H9 (cell line): Measurements from ENCODE around the gene LZTS3. TPM values are rescaled to one million over a fixed set of nuclear protein-coding genes. Genes with fewer than 3 reads are reported as not detected.

ENCODE experiments used
- DNase-seq: peaks from one replicate; pipeline ENCODE4 v3.0.0-alpha.2; 2017
- H2AFZ ChIP-seq: one replicate; pipeline ENCODE4 v1.6.1; 2013; ENCODE audit warnings: mild to moderate bottlenecking, low read length, control low read depth, moderate library complexity
- H2AK5ac ChIP-seq: 2 replicates; pipeline ENCODE4 v1.6.1; 2013; ENCODE audit warnings: low read length, control low read depth, mixed read lengths; ENCODE audit not compliant: insufficient read length
- H2BK120ac ChIP-seq: one replicate; pipeline ENCODE4 v1.6.1; 2013; ENCODE audit warnings: low read depth, mild to moderate bottlenecking, low read length, control low read depth, inconsistent platforms; ENCODE audit not compliant: poor library complexity, severe bottlenecking
- H2BK12ac ChIP-seq: 2 replicates; pipeline ENCODE4 v1.6.1; 2013; ENCODE audit warnings: low read length, control low read depth, mixed read lengths, low read depth; ENCODE audit not compliant: insufficient read length
- H2BK15ac ChIP-seq: 2 replicates; pipeline ENCODE4 v1.6.1; 2013; ENCODE audit warnings: low read depth, low read length, control low read depth
- H2BK20ac ChIP-seq: one replicate; pipeline ENCODE4 v1.6.1; 2013; ENCODE audit warnings: low read depth, mild to moderate bottlenecking, low read length, control low read depth, inconsistent platforms; ENCODE audit not compliant: poor library complexity, severe bottlenecking
- H2BK5ac ChIP-seq: 2 replicates; pipeline ENCODE4 v1.6.1; 2013; ENCODE audit warnings: low read length, control low read depth, mixed read lengths; ENCODE audit not compliant: insufficient read length
- H3K14ac ChIP-seq: 2 replicates; pipeline ENCODE4 v1.6.1; 2013; ENCODE audit warnings: low read length, control low read depth; ENCODE audit not compliant: insufficient read depth
- H3K18ac ChIP-seq: 2 replicates; pipeline ENCODE4 v1.6.1; 2013; ENCODE audit warnings: low read depth, mild to moderate bottlenecking, mixed read lengths, low read length, control low read depth; ENCODE audit not compliant: insufficient read length
- H3K23ac ChIP-seq: 2 replicates; pipeline ENCODE4 v1.6.1; 2013; ENCODE audit warnings: low read length, control low read depth, mixed read lengths, low read depth; ENCODE audit not compliant: insufficient read length
- H3K23me2 ChIP-seq: 2 replicates; pipeline ENCODE4 v1.6.1; 2013; ENCODE audit warnings: low read depth, mild to moderate bottlenecking, mixed read lengths, low read length, control low read depth; ENCODE audit not compliant: insufficient read length, poor library complexity, severe bottlenecking
- H3K27ac ChIP-seq: 2 replicates; pipeline ENCODE4 v1.5.1; 2013; ENCODE audit warnings: low read length, control low read depth, mixed read lengths, low read depth; ENCODE audit not compliant: insufficient read length
- H3K27me3 ChIP-seq: 2 replicates; pipeline ENCODE4 v1.6.1; 2013; ENCODE audit warnings: low read length, control low read depth, inconsistent platforms; ENCODE audit not compliant: insufficient read depth
- H3K4ac ChIP-seq: 2 replicates; pipeline ENCODE4 v1.6.1; 2013; ENCODE audit warnings: low read depth, mild to moderate bottlenecking, control low read depth, inconsistent platforms, low read length, moderate library complexity
- H3K4me1 ChIP-seq: 2 replicates; pipeline ENCODE4 v1.6.1; 2013; ENCODE audit warnings: low read length, control low read depth, inconsistent platforms; ENCODE audit not compliant: insufficient read depth
- H3K4me2 ChIP-seq: 2 replicates; pipeline ENCODE4 v1.6.1; 2013; ENCODE audit warnings: low read length, control low read depth, mixed read lengths; ENCODE audit not compliant: insufficient read length, insufficient read depth
- H3K56ac ChIP-seq: 2 replicates; pipeline ENCODE4 v1.6.1; 2013; ENCODE audit warnings: low read depth, mild to moderate bottlenecking, mixed read lengths, low read length, control low read depth; ENCODE audit not compliant: insufficient read length
- H3K79me1 ChIP-seq: 2 replicates; pipeline ENCODE4 v1.6.1; 2013; ENCODE audit warnings: low read depth, mild to moderate bottlenecking, moderate library complexity, low read length, control low read depth, inconsistent platforms; ENCODE audit not compliant: insufficient read depth, poor library complexity, severe bottlenecking
- H3K79me2 ChIP-seq: 2 replicates; pipeline ENCODE4 v1.6.1; 2013; ENCODE audit warnings: low read length, control low read depth, inconsistent platforms; ENCODE audit not compliant: insufficient read depth
- H3K9ac ChIP-seq: 2 replicates; pipeline ENCODE4 v1.6.1; 2013; ENCODE audit warnings: low read length, control low read depth, mixed read lengths; ENCODE audit not compliant: insufficient read length; ENCODE audit errors: extremely low read depth
- H3K9me3 ChIP-seq: one replicate; pipeline ENCODE4 v1.6.1; 2013; ENCODE audit warnings: low read depth, low read length, inconsistent platforms; ENCODE audit not compliant: control insufficient read depth
- H3T11ph ChIP-seq: one replicate; pipeline ENCODE4 v1.6.1; 2013; ENCODE audit warnings: mild to moderate bottlenecking, low read length, control low read depth, inconsistent platforms
- H4K20me1 ChIP-seq: one replicate; pipeline ENCODE4 v1.6.1; 2013; ENCODE audit not compliant: control insufficient read depth, insufficient read length, insufficient read depth
- H4K5ac ChIP-seq: 2 replicates; pipeline ENCODE4 v1.6.1; 2013; ENCODE audit warnings: low read depth, mild to moderate bottlenecking, mixed read lengths, low read length, control low read depth; ENCODE audit not compliant: insufficient read length
- H4K8ac ChIP-seq: replicated peaks from 2 replicates; pipeline ENCODE4 v1.6.1; 2013; ENCODE audit warnings: low read length, control low read depth, mixed read lengths, low read depth; ENCODE audit not compliant: insufficient read length
- H4K91ac ChIP-seq: 2 replicates; pipeline ENCODE4 v1.6.1; 2013; ENCODE audit warnings: low read depth, mild to moderate bottlenecking, moderate library complexity, mixed read lengths, low read length, control low read depth; ENCODE audit not compliant: insufficient read length
- H3K27ac Mint-ChIP-seq, 3 experiments: 2 replicates in 2 of 3; 3 replicates in 1 of 3; pipeline ENCODE4 v1.8.0; 2020 to 2021; ENCODE audit warnings: mixed read lengths in 3 of 3, mild to moderate bottlenecking in 1 of 3, moderate library complexity in 1 of 3
- H3K27me3 Mint-ChIP-seq: 2 replicates; pipeline ENCODE4 v1.8.0; 2021; ENCODE audit warnings: low read depth, mild to moderate bottlenecking, moderate library complexity, mixed read lengths
- H3K36me3 Mint-ChIP-seq, 3 experiments: 2 replicates in 2 of 3; 3 replicates in 1 of 3; pipeline ENCODE4 v1.8.0; 2020 to 2021; ENCODE audit warnings: low read depth in 3 of 3, mixed read lengths in 3 of 3; ENCODE audit not compliant: insufficient read depth in 1 of 3
- H3K4me1 Mint-ChIP-seq, 2 experiments: 2 replicates each; pipeline ENCODE4 v1.8.0; 2020; ENCODE audit warnings: mixed read lengths in 2 of 2
- H3K4me3 Mint-ChIP-seq, 2 experiments: 2 replicates in 1 of 2; 3 replicates in 1 of 2; pipeline ENCODE4 v1.8.0; 2020 to 2021; ENCODE audit warnings: mild to moderate bottlenecking in 2 of 2, mixed read lengths in 2 of 2, moderate library complexity in 1 of 2
- H3K9me3 Mint-ChIP-seq, 2 experiments: 2 replicates in 1 of 2; 3 replicates in 1 of 2; pipeline ENCODE4 v1.8.0; 2020; ENCODE audit warnings: mild to moderate bottlenecking in 2 of 2, mixed read lengths in 2 of 2, moderate library complexity in 1 of 2
- WGBS: extraction: QIAGEN DNeasy Blood & Tissue Kit; methylation state at CpG from one replicate; pipeline ENCODE4 v1.1.7; 2013; ENCODE audit warnings: missing lambda C conversion rate, low lambda C conversion rate, mixed read lengths; ENCODE audit not compliant: insufficient read length; ENCODE audit errors: extremely low coverage; 5-methylcytosine and 5-hydroxymethylcytosine counted together
- total RNA-seq: library from RNA; stranded (reverse); gene quantifications from 2 replicates; pipeline ENCODE4 v1.2.1, GENCODE V29; 2021
- TF ChIP-seq, protein P1 (sequence below): fragments of 200-600 bp; sonication (generic); conservative IDR thresholded peaks from 3 replicates; pipeline ENCODE4 v1.8.0; 2021; ENCODE audit warnings: antibody characterized with exemption, mild to moderate bottlenecking

LZTS3 gene
- total RNA-seq, 1 experiment from 2014 or later, result 20.8 TPM

DNA sequence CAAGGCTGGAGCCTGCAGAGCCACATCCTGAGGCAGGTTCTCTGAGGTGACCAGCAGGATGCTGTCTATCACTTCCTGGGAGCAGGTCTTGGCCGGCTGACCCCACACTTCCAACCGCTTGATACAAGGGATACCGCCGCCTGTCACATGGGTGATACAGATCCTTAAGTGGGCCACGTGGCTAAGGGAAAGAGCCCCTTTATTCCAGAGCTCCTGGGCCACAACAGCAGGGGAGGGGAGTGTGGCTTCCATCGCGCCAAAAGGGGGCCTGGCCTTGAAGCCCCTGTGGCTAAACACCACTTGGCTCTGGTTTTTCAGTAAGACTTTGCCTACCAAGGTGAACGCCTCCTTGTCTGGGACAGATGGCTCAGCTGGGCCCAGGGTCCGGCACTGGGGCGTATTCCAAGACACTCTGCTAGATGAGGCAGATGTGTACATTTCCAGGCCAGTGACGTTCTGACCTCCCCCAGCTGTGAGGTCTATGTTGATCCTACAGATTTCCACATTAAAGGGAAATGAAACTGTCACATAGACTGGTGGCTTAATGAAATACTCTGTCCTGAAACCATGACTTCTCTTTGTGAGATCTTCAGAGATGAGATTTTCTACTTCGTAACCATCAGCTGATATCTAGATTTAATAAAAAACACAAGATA, 51.3 kb downstream of the LZTS3 start:
- Histone ChIP-seq H4K5ac (no peak overlapping the region), H3K79me2 (no peaks in the 10 kb centered on the region), H3K4me2 (no peak overlapping the region), H4K8ac (no peak overlapping the region), H2BK5ac (no peak overlapping the region), H3K9me3 (peaks cover 6% of the 10 kb centered on the region), H4K20me1 (no peaks in the 10 kb centered on the region), H3K23me2 (no peaks in the 10 kb centered on the region), H2AFZ (no peak overlapping the region), H2BK15ac (no peak overlapping the region), H3T11ph (no peak overlapping the region), H4K91ac (no peak overlapping the region), H2BK120ac (no peak overlapping the region), H3K27me3 (no peaks in the 10 kb centered on the region), H2BK20ac (no peak overlapping the region), H3K14ac (no peak overlapping the region), H3K56ac (no peak overlapping the region), H3K4me1 (no peaks in the 10 kb centered on the region), H2AK5ac (no peak overlapping the region), H3K9ac (no peak overlapping the region), H3K79me1 (no peaks in the 10 kb centered on the region), H3K23ac (no peak overlapping the region), H3K18ac (no peak overlapping the region), H3K4ac (no peak overlapping the region), H3K27ac (no peak overlapping the region), H2BK12ac (no peak overlapping the region)
- H3K4me1 Mint-ChIP-seq, result no peaks in the 10 kb centered on the region
- H3K9me3 Mint-ChIP-seq, result peaks cover 38 to 45% of the 10 kb centered on the region in 2 experiments
- WGBS, result no CpG with 5 or more reads among the region's 12 CpGs
- no peak overlapping the region for H3K4me3 Mint-ChIP-seq
- peaks cover 2% of the 10 kb centered on the region for H3K27me3 Mint-ChIP-seq
- H3K36me3 Mint-ChIP-seq, result peaks cover 43 to 54% (median 53%) of the 10 kb centered on the region in 3 experiments
- H3K27ac Mint-ChIP-seq, result no peak overlapping the region
- DNase-seq, result no peak
- TF ChIP-seq, protein P1, sequence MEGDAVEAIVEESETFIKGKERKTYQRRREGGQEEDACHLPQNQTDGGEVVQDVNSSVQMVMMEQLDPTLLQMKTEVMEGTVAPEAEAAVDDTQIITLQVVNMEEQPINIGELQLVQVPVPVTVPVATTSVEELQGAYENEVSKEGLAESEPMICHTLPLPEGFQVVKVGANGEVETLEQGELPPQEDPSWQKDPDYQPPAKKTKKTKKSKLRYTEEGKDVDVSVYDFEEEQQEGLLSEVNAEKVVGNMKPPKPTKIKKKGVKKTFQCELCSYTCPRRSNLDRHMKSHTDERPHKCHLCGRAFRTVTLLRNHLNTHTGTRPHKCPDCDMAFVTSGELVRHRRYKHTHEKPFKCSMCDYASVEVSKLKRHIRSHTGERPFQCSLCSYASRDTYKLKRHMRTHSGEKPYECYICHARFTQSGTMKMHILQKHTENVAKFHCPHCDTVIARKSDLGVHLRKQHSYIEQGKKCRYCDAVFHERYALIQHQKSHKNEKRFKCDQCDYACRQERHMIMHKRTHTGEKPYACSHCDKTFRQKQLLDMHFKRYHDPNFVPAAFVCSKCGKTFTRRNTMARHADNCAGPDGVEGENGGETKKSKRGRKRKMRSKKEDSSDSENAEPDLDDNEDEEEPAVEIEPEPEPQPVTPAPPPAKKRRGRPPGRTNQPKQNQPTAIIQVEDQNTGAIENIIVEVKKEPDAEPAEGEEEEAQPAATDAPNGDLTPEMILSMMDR, result no peak
